Astrocyte (in vitro differentiated cells and primary cell): ENCODE measurements around the gene SLC4A9.

Source experiments
- EZH2 ChIP-seq: IDR thresholded peaks from 2 replicates; pipeline ENCODE4 v1.6.1; 2012; ENCODE audit warnings: mild to moderate bottlenecking, low read length, inconsistent platforms; ENCODE audit not compliant: insufficient read depth
- TF ChIP-seq, protein P1 (sequence below): IDR thresholded peaks from 2 replicates; pipeline ENCODE4 v1.5.1; 2011; ENCODE audit warnings: low read depth, mild to moderate bottlenecking, inconsistent platforms, low read length, moderate library complexity; ENCODE audit not compliant: insufficient read depth

DNA sequence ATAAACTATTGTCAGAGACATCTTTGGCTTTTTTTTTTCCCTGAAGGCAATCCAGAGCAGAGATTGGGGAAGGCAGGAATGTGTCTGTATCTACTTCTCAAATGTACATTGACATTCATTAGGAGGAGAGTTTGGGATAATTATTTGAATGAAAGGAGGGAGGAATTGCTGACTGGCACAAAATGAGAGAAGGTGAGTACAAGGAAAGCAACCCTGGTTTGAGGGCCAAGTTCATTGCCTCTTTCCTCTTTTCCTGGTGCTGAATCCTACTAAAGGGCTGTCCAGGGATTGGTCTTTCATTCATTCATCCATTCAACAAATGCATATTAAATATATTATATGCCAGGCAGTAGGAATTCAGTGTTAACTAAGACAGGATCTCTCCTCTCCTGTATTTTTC, 22.9 kb downstream of the SLC4A9 start:
- TF ChIP-seq, protein P1, sequence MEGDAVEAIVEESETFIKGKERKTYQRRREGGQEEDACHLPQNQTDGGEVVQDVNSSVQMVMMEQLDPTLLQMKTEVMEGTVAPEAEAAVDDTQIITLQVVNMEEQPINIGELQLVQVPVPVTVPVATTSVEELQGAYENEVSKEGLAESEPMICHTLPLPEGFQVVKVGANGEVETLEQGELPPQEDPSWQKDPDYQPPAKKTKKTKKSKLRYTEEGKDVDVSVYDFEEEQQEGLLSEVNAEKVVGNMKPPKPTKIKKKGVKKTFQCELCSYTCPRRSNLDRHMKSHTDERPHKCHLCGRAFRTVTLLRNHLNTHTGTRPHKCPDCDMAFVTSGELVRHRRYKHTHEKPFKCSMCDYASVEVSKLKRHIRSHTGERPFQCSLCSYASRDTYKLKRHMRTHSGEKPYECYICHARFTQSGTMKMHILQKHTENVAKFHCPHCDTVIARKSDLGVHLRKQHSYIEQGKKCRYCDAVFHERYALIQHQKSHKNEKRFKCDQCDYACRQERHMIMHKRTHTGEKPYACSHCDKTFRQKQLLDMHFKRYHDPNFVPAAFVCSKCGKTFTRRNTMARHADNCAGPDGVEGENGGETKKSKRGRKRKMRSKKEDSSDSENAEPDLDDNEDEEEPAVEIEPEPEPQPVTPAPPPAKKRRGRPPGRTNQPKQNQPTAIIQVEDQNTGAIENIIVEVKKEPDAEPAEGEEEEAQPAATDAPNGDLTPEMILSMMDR = no peak
- TF ChIP-seq EZH2 = no peak
